HepG2 (cell line): ENCODE measurements around the gene CCDC170. TPM values are rescaled to one million over a fixed set of nuclear protein-coding genes. Genes with fewer than 3 reads are reported as not detected.
A peak's percentile ranks its signal among the peaks of the same experiment; 100 is the strongest.

ENCODE experiments used
- ATAC-seq: fragments of 200-7000 bp; cut with Tn5 transposase; 3 replicates; pipeline ENCODE4 v1.9.1; 2020; ENCODE audit warnings: mild to moderate bottlenecking, moderate library complexity
- BruUV-seq: library from RNA; stranded (reverse); fragments of 400-500 nt; replicated peaks from 2 replicates; lab custom pipeline; 2021; lab: Mats Ljungman, UMichigan
- CTCF ChIA-PET: fragments of 300-600 bp; formaldehyde crosslinking; extraction: SDS; loops from one replicate; lab custom pipeline; 2021; ENCODE audit warnings: low total read pairs, inconsistent platforms, low intra/inter-chr PET ratio; lab: Yijun Ruan, JAX
- POLR2A ChIA-PET: fragments of 350-600 bp; sonication (Branson Sonifier 250); formaldehyde crosslinking; loops from one replicate; lab custom pipeline; 2020; ENCODE audit warnings: antibody characterized with exemption, inconsistent platforms; lab: Yijun Ruan, JAX
- DNase-seq: peaks from one replicate; pipeline ENCODE4 v3.0.0-alpha.2; 2015; ENCODE audit warnings: low spot score
- FAIRE-seq: peaks from 3 replicates; lab custom pipeline; 2011; peaks lifted over from hg19 to GRCh38; lab: Jason Lieb, UNC
- H2AFZ ChIP-seq: one replicate; pipeline ENCODE4 v1.6.1; 2011; ENCODE audit warnings: low read length, inconsistent platforms
- H3K27ac ChIP-seq: fragments of 300-600 bp; 3 replicates; pipeline ENCODE4 v1.8.0; 2011; ENCODE audit warnings: mixed run types, mild to moderate bottlenecking, mixed read lengths, low read length, inconsistent platforms; ENCODE audit not compliant: insufficient read depth; ENCODE audit errors: extremely low read length
- H3K27me3 ChIP-seq, 2 experiments: fragments of 200-600 bp in 1 of 2; 2 replicates in 1 of 2; 3 replicates in 1 of 2; pipeline versions ENCODE4 v1.6.0 to v1.8.0; 2011; ENCODE audit warnings: low read length in 2 of 2, mild to moderate bottlenecking in 2 of 2, moderate library complexity in 2 of 2, inconsistent platforms in 1 of 2; ENCODE audit not compliant: insufficient read depth in 2 of 2, control insufficient read depth in 1 of 2
- H3K36me3 ChIP-seq, 2 experiments: fragments of 200-600 bp in 1 of 2; replicated peaks in 1 of 2; 2 replicates in 1 of 2; 3 replicates in 1 of 2; pipeline versions ENCODE4 v1.5.1 to v1.8.0; 2011; ENCODE audit warnings: low read length in 2 of 2, inconsistent platforms in 1 of 2; ENCODE audit not compliant: insufficient read depth in 2 of 2, control insufficient read depth in 1 of 2
- H3K4me1 ChIP-seq: 2 replicates; pipeline ENCODE4 v1.5.1; 2012; ENCODE audit warnings: low read length, inconsistent platforms; ENCODE audit not compliant: insufficient read depth
- H3K4me2 ChIP-seq: 2 replicates; pipeline ENCODE4 v1.6.0; 2011; ENCODE audit warnings: low read depth, low read length, inconsistent platforms
- H3K4me3 ChIP-seq, 3 experiments: fragments of 200-600 bp in 1 of 3; sonication (generic), shearing (Covaris generic) in 1 of 3; replicated peaks in 1 of 3; 2 replicates each; pipeline ENCODE4 v1.5.1; 2011 to 2016; ENCODE audit warnings: low read length in 3 of 3, inconsistent platforms in 2 of 3, low read depth in 2 of 3, mild to moderate bottlenecking in 2 of 3, control low read depth in 1 of 3, mixed read lengths in 1 of 3; ENCODE audit not compliant: insufficient read depth in 1 of 3
- H3K79me2 ChIP-seq: one replicate; pipeline ENCODE4 v1.6.1; 2011; ENCODE audit warnings: low read length, inconsistent platforms; ENCODE audit not compliant: insufficient read depth
- H3K9ac ChIP-seq: 2 replicates; pipeline ENCODE4 v1.6.0; 2011; ENCODE audit warnings: mild to moderate bottlenecking, low read depth, low read length, inconsistent platforms; ENCODE audit not compliant: insufficient read depth
- H3K9me3 ChIP-seq: 2 replicates; pipeline ENCODE4 v1.5.1; 2012; ENCODE audit warnings: mild to moderate bottlenecking, low read length
- H4K20me1 ChIP-seq: 2 replicates; pipeline ENCODE4 v1.6.0; 2011; ENCODE audit warnings: inconsistent platforms, mild to moderate bottlenecking, low read length, moderate library complexity; ENCODE audit not compliant: insufficient read depth
- SOX13 ChIP-seq, 3 experiments: fragments of 450-650 bp in 1 of 3; sonication (generic) in 1 of 3; formaldehyde crosslinking in 1 of 3; IDR thresholded peaks in 2 of 3; conservative IDR thresholded peaks in 1 of 3; 2 replicates each; pipeline versions ENCODE4 v1.5.0 to v1.6.1; 2016 to 2020; ENCODE audit warnings: antibody characterized with exemption in 1 of 3, mild to moderate bottlenecking in 1 of 3, missing compliant biosample characterization in 1 of 3, missing genetic modification reagents in 1 of 3, moderate library complexity in 1 of 3
- ZBTB40 ChIP-seq, 2 experiments: fragments of 450-650 bp in 1 of 2; sonication (generic) in 1 of 2; formaldehyde crosslinking in 1 of 2; IDR thresholded peaks; 2 replicates each; pipeline versions ENCODE4 v1.6.1 to v1.8.0; 2016 to 2022; ENCODE audit warnings: antibody characterized with exemption in 1 of 2, mild to moderate bottlenecking in 1 of 2, missing genetic modification reagents in 1 of 2
- WGBS: methylation state at CpG from one replicate; pipeline ENCODE4 v1.1.6; 2017; ENCODE audit warnings: low lambda C conversion rate; 5-methylcytosine and 5-hydroxymethylcytosine counted together
- in situ Hi-C: cut with HindIII; loops from 2 replicates; pipeline ENCODE4 v1.10.0; 2017; ENCODE audit warnings: low pct_unique_long_range_greater_than_20kb; ENCODE audit not compliant: extremely low pct_ligation_motif_present
- intact Hi-C: fragments of 100-400 bp; cut with micrococcal nuclease; formaldehyde crosslinking; loops from one replicate; pipeline ENCODE4 v1.10.0; 2022; ENCODE audit not compliant: unreplicated experiment
- polyA plus RNA-seq, 8 experiments: library from polyadenylated mRNA; depleted of rRNA in 3 of 8; stranded (reverse) in 7 of 8; unstranded in 1 of 8; fragments of >200 nt; fragmentation: Illumina TruSeq in 4 of 8; extraction: Trizol in 4 of 8; gene quantifications; 2 replicates each; pipeline versions ENCODE4 v1.2.1 to v1.2.3, GENCODE V29; 2011 to 2016; ENCODE audit warnings: low read depth in 4 of 8, missing spikeins in 1 of 8, mixed read lengths in 1 of 8; ENCODE audit not compliant: insufficient read depth in 1 of 8
- total RNA-seq, 5 experiments: library from RNA; depleted of rRNA; stranded (reverse); fragments of >200 nt; fragmentation: Illumina TruSeq; extraction: Trizol; gene quantifications; 2 replicates each; pipeline ENCODE4 v1.2.3, GENCODE V29; 2016; ENCODE audit warnings: low read depth in 1 of 5

Gene CCDC170
- total and polyA plus RNA-seq, 2 of the 13 experiments (the other 11 are each of a cell fraction or from before 2014, with no cell fraction given), result 0.90 to 5.1 TPM

- FAIRE-seq, result no peak
- ChIA-PET POLR2A (no interaction called here), CTCF (no interaction called here)
- no peaks in the 10 kb centered on the region for H3K36me3 ChIP-seq
- no peak overlapping the region for H2AFZ ChIP-seq
- WGBS, result 64% methylated on average over 3 of the region's 3 CpGs
- H3K4me3 ChIP-seq, result no peak overlapping the region
- H3K9ac ChIP-seq, result no peak overlapping the region
- no peak for ATAC-seq
- TF ChIP-seq ZBTB40 (IDR thresholded peaks at IDR 0.05), result peak; percentile 46; the same call in 1 of the 2 replicates
- TF ChIP-seq ZBTB40 (CRISPR knock-in tag; IDR thresholded peaks at IDR 0.05), result no peak
- TF ChIP-seq SOX13 (IDR thresholded peaks at IDR 0.05), result no peak
- no peak for TF ChIP-seq SOX13 (CRISPR knock-in tag; conservative IDR thresholded peaks at IDR 0.05 in 1 of 2, IDR thresholded peaks at IDR 0.05 in 1 of 2)
- in situ Hi-C loops (no loop called here), intact Hi-C loops (no loop called here)
- no peaks in the 10 kb centered on the region for H4K20me1 ChIP-seq
- DNase-seq, result peak; percentile 21
- no peak overlapping the region for H3K4me2 ChIP-seq
- no peaks in the 10 kb centered on the region for H3K79me2 ChIP-seq
- no TSS peak for BruUV-seq
- no peak overlapping the region for H3K27ac ChIP-seq
- no peaks in the 10 kb centered on the region for H3K9me3 ChIP-seq
- H3K27me3 ChIP-seq, result no peaks in the 10 kb centered on the region
- peaks cover 25% of the 10 kb centered on the region for H3K4me1 ChIP-seq
These were observed 134.1 kb downstream of the CCDC170 start for GRCh38 chr6:151627689-151628444.
